CD14-positive monocyte (primary cell): ENCODE results near the gene FHIT. TPM values are rescaled to one million over a fixed set of nuclear protein-coding genes. Genes with fewer than 3 reads are reported as not detected.

Experiments used
- DNase-seq, 3 donors: peaks; one replicate each; pipeline ENCODE4 v3.0.0-alpha.2; 2011 to 2022
- H2AFZ ChIP-seq: 2 replicates; pipeline ENCODE4 v1.6.0; 2012; ENCODE audit warnings: mild to moderate bottlenecking, low read depth, low read length, inconsistent platforms; ENCODE audit not compliant: insufficient read depth, poor library complexity, severe bottlenecking
- H3K27ac ChIP-seq, 2 donors: 1 replicate in 1 of 2; 2 replicates in 1 of 2; pipeline ENCODE4 v1.5.1; 2012 to 2013; ENCODE audit warnings: low read length in 2 of 2, control low read depth in 1 of 2, inconsistent platforms in 1 of 2, low read depth in 1 of 2, mild to moderate bottlenecking in 1 of 2
- H3K27me3 ChIP-seq, 2 donors: one replicate each; pipeline versions ENCODE4 v1.6.0 to v1.6.1; 2011 to 2013; ENCODE audit warnings: low read length in 2 of 2; ENCODE audit not compliant: control insufficient read depth in 2 of 2, insufficient read depth in 2 of 2
- H3K36me3 ChIP-seq, 2 donors: replicated peaks in 1 of 2; 1 replicate in 1 of 2; 2 replicates in 1 of 2; pipeline versions ENCODE4 v1.5.1 to v1.6.1; 2012 to 2013; ENCODE audit warnings: low read length in 2 of 2, control low read depth in 1 of 2, inconsistent platforms in 1 of 2, mild to moderate bottlenecking in 1 of 2; ENCODE audit not compliant: insufficient read depth in 2 of 2, control insufficient read depth in 1 of 2
- H3K4me1 ChIP-seq, 2 donors: 1 replicate in 1 of 2; 2 replicates in 1 of 2; pipeline versions ENCODE4 v1.5.1 to v1.6.1; 2012 to 2013; ENCODE audit warnings: low read length in 2 of 2, control low read depth in 1 of 2, inconsistent platforms in 1 of 2, mild to moderate bottlenecking in 1 of 2, moderate library complexity in 1 of 2; ENCODE audit not compliant: insufficient read depth in 2 of 2, control insufficient read depth in 1 of 2
- H3K4me2 ChIP-seq: replicated peaks from 2 replicates; pipeline ENCODE3; 2012; ENCODE audit warnings: low read length, moderate library complexity, mild to moderate bottlenecking; ENCODE audit not compliant: poor library complexity, severe bottlenecking; ENCODE audit errors: extremely low read depth
- H3K4me3 ChIP-seq, 3 experiments: fragments of 200-600 bp in 1 of 3; sonication (generic) in 1 of 3; replicated peaks in 1 of 3; 1 replicate in 2 of 3; 2 replicates in 1 of 3; pipeline ENCODE4 v1.5.1; 2011 to 2013; ENCODE audit warnings: low read length in 3 of 3, mild to moderate bottlenecking in 3 of 3, control low read depth in 2 of 3, low read depth in 2 of 3, inconsistent platforms in 1 of 3, moderate library complexity in 1 of 3
- H3K79me2 ChIP-seq: 2 replicates; pipeline ENCODE4 v1.6.0; 2012; ENCODE audit warnings: mild to moderate bottlenecking, control low read depth, inconsistent platforms, low read length, moderate library complexity; ENCODE audit not compliant: insufficient read depth
- H3K9ac ChIP-seq: 2 replicates; pipeline ENCODE4 v1.6.0; 2017; ENCODE audit warnings: low read length, mild to moderate bottlenecking; ENCODE audit not compliant: insufficient read depth, poor library complexity, severe bottlenecking
- H3K9me3 ChIP-seq, 2 donors: replicated peaks in 1 of 2; 1 replicate in 1 of 2; 2 replicates in 1 of 2; pipeline versions ENCODE4 v1.5.1 to v1.6.1; 2012 to 2013; ENCODE audit warnings: low read length in 2 of 2, control low read depth in 1 of 2; ENCODE audit not compliant: control insufficient read depth in 1 of 2, insufficient read depth in 1 of 2
- H4K20me1 ChIP-seq: 2 replicates; pipeline ENCODE4 v1.6.0; 2012; ENCODE audit warnings: mild to moderate bottlenecking, low read length, control low read depth, moderate library complexity; ENCODE audit not compliant: insufficient read depth
- H3K27ac Mint-ChIP-seq, 7 donors: one replicate each; pipeline ENCODE4 v1.8.0; 2020; ENCODE audit warnings: mild to moderate bottlenecking in 7 of 7, mixed read lengths in 7 of 7, moderate library complexity in 6 of 7, inconsistent platforms in 2 of 7
- H3K27me3 Mint-ChIP-seq, 3 donors: one replicate each; pipeline ENCODE4 v1.8.0; 2021 to 2022; ENCODE audit warnings: low read depth in 3 of 3, mild to moderate bottlenecking in 3 of 3, mixed read lengths in 3 of 3, moderate library complexity in 3 of 3, inconsistent platforms in 1 of 3
- H3K36me3 Mint-ChIP-seq, 2 donors: one replicate each; pipeline ENCODE4 v1.8.0; 2020; ENCODE audit warnings: mixed read lengths in 2 of 2, inconsistent platforms in 1 of 2, mild to moderate bottlenecking in 1 of 2
- H3K4me1 Mint-ChIP-seq: one replicate; pipeline ENCODE4 v1.8.0; 2020; ENCODE audit warnings: mild to moderate bottlenecking, mixed read lengths
- H3K4me3 Mint-ChIP-seq, 2 donors: one replicate each; pipeline ENCODE4 v1.8.0; 2020; ENCODE audit warnings: mild to moderate bottlenecking in 2 of 2, mixed read lengths in 2 of 2, moderate library complexity in 1 of 2
- H3K9me3 Mint-ChIP-seq, 7 donors: one replicate each; pipeline ENCODE4 v1.8.0; 2020 to 2022; ENCODE audit warnings: mixed read lengths in 7 of 7, mild to moderate bottlenecking in 6 of 7, moderate library complexity in 6 of 7, inconsistent platforms in 2 of 7
- CTCF ChIP-seq: fragments of 200-600 bp; IDR thresholded peaks from one replicate; pipeline ENCODE4 v1.8.0; 2022; ENCODE audit warnings: antibody characterized with exemption, mild to moderate bottlenecking
- WGBS: methylation state at CpG from one replicate; pipeline ENCODE4 v1.1.5; 2013; ENCODE audit warnings: missing lambda C conversion rate; ENCODE audit not compliant: insufficient coverage; 5-methylcytosine and 5-hydroxymethylcytosine counted together
- intact Hi-C, 2 donors: fragments of 100-400 bp; cut with micrococcal nuclease; formaldehyde crosslinking; loops; one replicate each; pipeline versions ENCODE4 v1.15.0 to v1.15.1; 2023
- polyA plus RNA-seq, 3 donors: library from polyadenylated mRNA; depleted of rRNA in 1 of 3; unstranded in 2 of 3; stranded (reverse) in 1 of 3; fragments of 300-500 nt in 2 of 3; fragments of >200 nt in 1 of 3; fragmentation: Illumina TruSeq in 2 of 3; gene quantifications; 1 replicate in 2 of 3; 2 replicates in 1 of 3; pipeline ENCODE4 v1.2.3, GENCODE V29; 2012 to 2021

FHIT gene
- polyA plus RNA-seq, 3 donors, result 1.7 to 3.4 (median 3.2) TPM

GRCh38 chr3:60629816-60630215 lies 621.4 kb downstream of the FHIT start:
- TF ChIP-seq CTCF, result no peak
- H3K79me2 ChIP-seq, result no peaks in the 10 kb centered on the region
- H3K27me3 ChIP-seq, result no peaks in the 10 kb centered on the region
- peaks cover 0 to 4% (median 2%) of the 10 kb centered on the region in 7 donors for H3K9me3 Mint-ChIP-seq
- H3K9ac ChIP-seq, result no peak overlapping the region
- no peak overlapping the region for H3K4me2 ChIP-seq
- intact Hi-C loops, result no loop called here
- H3K36me3 ChIP-seq, result no peaks in the 10 kb centered on the region
- no peaks in the 10 kb centered on the region for H3K36me3 Mint-ChIP-seq
- DNase-seq, result no peak
- no peaks in the 10 kb centered on the region for H4K20me1 ChIP-seq
- no CpG with 5 or more reads among the region's 2 CpGs for WGBS
- H2AFZ ChIP-seq, result no peak overlapping the region
- no peaks in the 10 kb centered on the region for H3K27me3 Mint-ChIP-seq
- H3K4me1 ChIP-seq, result no peaks in the 10 kb centered on the region
- H3K4me1 Mint-ChIP-seq, result no peaks in the 10 kb centered on the region
- H3K4me3 ChIP-seq, result no peak overlapping the region
- H3K9me3 ChIP-seq, result no peaks in the 10 kb centered on the region
- no peak overlapping the region for H3K4me3 Mint-ChIP-seq
- no peak overlapping the region for H3K27ac ChIP-seq
- no peak overlapping the region for H3K27ac Mint-ChIP-seq

DNA sequence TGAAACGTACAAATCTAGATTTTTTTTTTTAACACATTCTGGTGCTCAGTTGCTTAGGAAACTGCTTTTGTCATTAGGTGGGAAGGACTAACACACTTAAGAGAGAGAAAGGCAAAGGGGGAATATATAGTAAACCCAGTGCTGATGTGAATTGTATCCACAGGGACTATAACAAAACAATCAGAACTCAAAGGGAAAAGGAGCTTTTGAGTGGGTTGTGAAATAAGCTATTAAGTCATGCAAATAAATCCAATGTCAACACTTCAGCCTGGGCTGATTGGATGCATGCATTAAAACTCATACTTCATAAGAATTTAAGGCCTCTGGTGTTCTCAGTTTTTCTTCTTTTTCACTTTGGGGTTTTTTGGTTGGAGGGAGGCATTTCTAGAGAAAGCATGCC lies 628.9 kb downstream of the FHIT start:
- intact Hi-C loops, result no loop called here
- Histone ChIP-seq H3K4me1 (no peaks in the 10 kb centered on the region), H3K9ac (no peak overlapping the region), H3K4me3 (no peak overlapping the region), H3K79me2 (no peaks in the 10 kb centered on the region), H2AFZ (no peak overlapping the region), H4K20me1 (no peaks in the 10 kb centered on the region), H3K27ac (no peak overlapping the region), H3K9me3 (no peaks in the 10 kb centered on the region), H3K4me2 (no peak overlapping the region), H3K27me3 (no peaks in the 10 kb centered on the region), H3K36me3 (no peaks in the 10 kb centered on the region)
- Mint-ChIP-seq H3K4me1 (no peaks in the 10 kb centered on the region), H3K9me3 (peaks cover 3 to 11% (median 7%) of the 10 kb centered on the region in 7 donors), H3K4me3 (no peak overlapping the region), H3K36me3 (no peaks in the 10 kb centered on the region), H3K27ac (no peak overlapping the region), H3K27me3 (peaks cover 0 to 2% (median 0%) of the 10 kb centered on the region in 3 donors)
- no CpG with 5 or more reads among the region's 1 CpG for WGBS
- no peak for TF ChIP-seq CTCF
- DNase-seq, result no peak
